Activated CD4-positive, alpha-beta T cell treated with anti-CD3 and anti-CD28 coated beads for 36 hours (primary cell): ENCODE data around the gene EDN3. TPM values are rescaled to one million over a fixed set of nuclear protein-coding genes. Genes with fewer than 3 reads are reported as not detected.

ENCODE experiments used
- ATAC-seq: fragments of 200-7000 bp; cut with Tn5 transposase; one replicate; pipeline ENCODE4 v1.10.0; 2021; ENCODE audit warnings: mild to moderate bottlenecking, moderate library complexity
- CTCF ChIA-PET: fragments of 350-600 bp; sonication (Branson Sonifier 250); formaldehyde crosslinking; loops from one replicate; lab custom pipeline; 2021; ENCODE audit warnings: antibody characterized with exemption; lab: Charles Lee
- POLR2A ChIA-PET: fragments of 350-600 bp; sonication (Branson Sonifier 250); formaldehyde crosslinking; loops from one replicate; lab custom pipeline; 2021; ENCODE audit warnings: antibody characterized with exemption, inconsistent platforms; lab: Charles Lee
- DNase-seq: peaks from one replicate; pipeline ENCODE4 v3.0.0-alpha.2; 2020
- H3K27ac Mint-ChIP-seq: one replicate; pipeline ENCODE4 v1.8.0; 2021; ENCODE audit warnings: mixed read lengths
- H3K27me3 Mint-ChIP-seq: one replicate; pipeline ENCODE4 v1.8.0; 2021; ENCODE audit warnings: mixed read lengths
- H3K36me3 Mint-ChIP-seq: one replicate; pipeline ENCODE4 v1.8.0; 2021; ENCODE audit warnings: low read depth, mixed read lengths
- H3K4me1 Mint-ChIP-seq: one replicate; pipeline ENCODE4 v1.8.0; 2021; ENCODE audit warnings: mixed read lengths
- H3K4me3 Mint-ChIP-seq: one replicate; pipeline ENCODE4 v1.8.0; 2021; ENCODE audit warnings: mild to moderate bottlenecking, moderate library complexity, mixed read lengths
- H3K9me3 Mint-ChIP-seq: one replicate; pipeline ENCODE4 v1.8.0; 2021; ENCODE audit warnings: low read depth, mixed read lengths
- intact Hi-C, 2 experiments: fragments of 100-400 bp; cut with DNase I in 1 of 2; cut with micrococcal nuclease in 1 of 2; formaldehyde crosslinking; loops; one replicate each; pipeline versions ENCODE4 v1.14.2 to v1.15.1; 2022 to 2024; cut with DNase I, micrococcal nuclease
- total RNA-seq, 2 experiments: library from RNA; stranded (reverse); gene quantifications; one replicate each; pipeline ENCODE4 v1.2.3, GENCODE V29; 2021

The EDN3 gene
- total RNA-seq, 2 experiments from 2014 or later, result 0.11 TPM; not detected in 1

DNA sequence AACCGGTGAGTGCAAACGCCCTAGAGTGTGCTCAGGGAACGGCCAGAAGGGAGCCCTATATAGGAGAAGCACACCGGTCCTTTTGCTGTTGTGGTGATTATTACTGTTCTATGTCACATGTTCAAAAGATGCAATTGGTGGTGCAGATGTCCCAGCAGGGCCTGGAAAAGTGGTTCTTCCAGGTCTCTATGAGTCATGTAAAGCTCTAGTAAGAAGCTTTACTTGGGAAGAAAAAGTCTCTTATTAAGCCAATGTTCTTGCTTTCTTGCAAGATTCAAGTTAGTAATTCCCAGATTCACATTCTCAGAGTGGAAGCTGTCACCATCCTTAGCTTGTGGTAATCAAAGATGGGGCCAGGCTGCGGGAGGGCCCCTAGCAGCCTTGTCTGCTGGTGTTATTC is 23.3 kb downstream of the EDN3 start:
- intact Hi-C loops, result no loop called here
- H3K27ac Mint-ChIP-seq, result no peak overlapping the region

DNA sequence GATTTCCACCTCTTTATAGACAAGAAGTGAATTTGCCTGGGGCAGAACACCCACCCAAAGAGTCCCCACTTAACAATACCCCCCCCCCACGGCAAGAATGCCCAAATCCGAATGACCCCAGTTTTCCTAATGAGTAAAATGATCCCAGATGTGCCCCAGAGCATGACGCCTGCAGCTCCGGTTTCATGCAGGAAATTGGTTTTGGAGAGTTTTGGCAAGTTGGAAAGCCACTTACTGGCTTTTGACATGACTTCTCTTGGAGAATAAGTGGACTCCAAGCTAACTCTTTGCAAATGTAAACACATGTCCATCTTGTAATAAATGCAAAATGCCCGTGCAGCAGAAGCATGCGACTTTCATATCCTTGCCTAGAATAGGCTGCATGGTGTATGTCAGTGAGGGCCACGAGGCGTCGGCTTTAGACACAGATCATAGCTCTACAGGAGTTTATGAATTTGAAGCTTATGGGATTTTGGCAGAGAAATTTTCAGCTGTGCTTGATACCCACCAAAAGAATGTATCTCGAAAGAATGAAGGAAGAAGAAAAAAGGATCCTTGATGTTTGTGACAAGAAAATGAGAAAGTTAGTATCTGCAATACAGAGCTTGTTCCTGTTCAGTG is 24.2 kb downstream of the EDN3 start:
- Mint-ChIP-seq H3K4me1 (no peaks in the 10 kb centered on the region), H3K27me3 (no peaks in the 10 kb centered on the region), H3K4me3 (no peak overlapping the region), H3K9me3 (no peaks in the 10 kb centered on the region), H3K36me3 (no peaks in the 10 kb centered on the region), H3K27ac (no peak overlapping the region)
- ChIA-PET POLR2A (no interaction called here), CTCF (no interaction called here)
- intact Hi-C loops, result no loop called here
- DNase-seq, result no peak
- ATAC-seq, result no peak

More for the DNA sequence above, 23.3 kb downstream of the EDN3 start:
- ChIA-PET POLR2A (interaction anchor here (0.6 kb wide), 1 partner anchor 292 kb away, joined by 3 read pairs; no protein-coding TSS in a partner anchor), CTCF (interaction anchor here (0.8 to 1.1 kb wide), 2 partner anchors 41 to 80 kb away, joined by 3 to 4 read pairs; no protein-coding TSS in a partner anchor)
- ATAC-seq (no peak), DNase-seq (no peak)
- H3K4me1 Mint-ChIP-seq, result no peaks in the 10 kb centered on the region
- no peaks in the 10 kb centered on the region for H3K36me3 Mint-ChIP-seq
- no peaks in the 10 kb centered on the region for H3K9me3 Mint-ChIP-seq
- no peak overlapping the region for H3K4me3 Mint-ChIP-seq
- H3K27me3 Mint-ChIP-seq, result no peaks in the 10 kb centered on the region

DNA sequence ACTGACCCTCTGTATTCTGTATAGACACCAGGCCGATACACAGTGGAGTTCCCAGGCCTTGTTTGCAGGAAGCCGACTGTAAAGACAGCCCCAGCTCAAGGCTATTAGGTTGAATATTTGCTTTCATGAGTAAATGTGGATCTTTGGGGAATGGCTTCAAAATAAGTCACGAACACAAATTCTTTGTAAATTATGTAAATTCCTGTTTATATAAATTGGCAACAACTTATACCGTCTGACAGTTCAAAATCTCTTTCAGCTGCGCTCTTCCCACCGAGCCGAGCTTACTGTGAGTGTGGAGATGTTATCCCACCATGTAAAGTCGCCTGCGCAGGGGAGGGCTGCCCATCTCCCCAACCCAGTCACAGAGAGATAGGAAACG is 24.7 kb downstream of the EDN3 start:
- H3K36me3 Mint-ChIP-seq, result no peaks in the 10 kb centered on the region
- H3K4me3 Mint-ChIP-seq, result no peak overlapping the region
- POLR2A ChIA-PET, result no interaction called here
- H3K27ac Mint-ChIP-seq, result no peak overlapping the region
- no peaks in the 10 kb centered on the region for H3K27me3 Mint-ChIP-seq
- intact Hi-C loops, result no loop called here
- H3K4me1 Mint-ChIP-seq, result no peaks in the 10 kb centered on the region
- no peaks in the 10 kb centered on the region for H3K9me3 Mint-ChIP-seq
- ATAC-seq (no peak), DNase-seq (no peak)
- CTCF ChIA-PET, result interaction anchor here (0.7 kb wide), 1 partner anchor 1543 kb away, joined by 3 read pairs; no protein-coding TSS in a partner anchor

- CTCF ChIA-PET, result no interaction called here
Measured at GRCh38 chr20:59326188-59326587, 25.8 kb downstream of the EDN3 start.

GRCh38 chr20:59328071-59328470 is 27.7 kb downstream of the EDN3 start:
- CTCF ChIA-PET, result no interaction called here
- POLR2A ChIA-PET, result no interaction called here
- no peaks in the 10 kb centered on the region for H3K36me3 Mint-ChIP-seq

More at GRCh38 chr20:59326188-59326587, 25.8 kb downstream of the EDN3 start:
- intact Hi-C loops, result no loop called here
- Mint-ChIP-seq H3K4me3 (no peak overlapping the region), H3K9me3 (no peaks in the 10 kb centered on the region), H3K27ac (no peak overlapping the region), H3K27me3 (no peaks in the 10 kb centered on the region), H3K4me1 (no peaks in the 10 kb centered on the region), H3K36me3 (no peaks in the 10 kb centered on the region)
- DNase-seq (no peak), ATAC-seq (no peak)
- POLR2A ChIA-PET, result no interaction called here

GRCh38 chr20:59331721-59332329 is 31.4 kb downstream of the EDN3 start:
- intact Hi-C loops, result no loop called here
- ChIA-PET CTCF (interaction anchor here (0.7 kb wide), 1 partner anchor 72 kb away, joined by 5 read pairs; no protein-coding TSS in a partner anchor), POLR2A (no interaction called here)
- no peaks in the 10 kb centered on the region for H3K27me3 Mint-ChIP-seq
- H3K4me3 Mint-ChIP-seq, result no peak overlapping the region
- H3K4me1 Mint-ChIP-seq, result no peaks in the 10 kb centered on the region
- ATAC-seq, result no peak
- DNase-seq, result no peak
- H3K36me3 Mint-ChIP-seq, result no peaks in the 10 kb centered on the region
- no peaks in the 10 kb centered on the region for H3K9me3 Mint-ChIP-seq
- H3K27ac Mint-ChIP-seq, result no peak overlapping the region

More at GRCh38 chr20:59328071-59328470, 27.7 kb downstream of the EDN3 start:
- no peaks in the 10 kb centered on the region for H3K9me3 Mint-ChIP-seq
- no peaks in the 10 kb centered on the region for H3K27me3 Mint-ChIP-seq
- ATAC-seq (no peak), DNase-seq (no peak)
- intact Hi-C loops, result no loop called here
- no peak overlapping the region for H3K27ac Mint-ChIP-seq
- H3K4me3 Mint-ChIP-seq, result no peak overlapping the region
- H3K4me1 Mint-ChIP-seq, result no peaks in the 10 kb centered on the region

DNA sequence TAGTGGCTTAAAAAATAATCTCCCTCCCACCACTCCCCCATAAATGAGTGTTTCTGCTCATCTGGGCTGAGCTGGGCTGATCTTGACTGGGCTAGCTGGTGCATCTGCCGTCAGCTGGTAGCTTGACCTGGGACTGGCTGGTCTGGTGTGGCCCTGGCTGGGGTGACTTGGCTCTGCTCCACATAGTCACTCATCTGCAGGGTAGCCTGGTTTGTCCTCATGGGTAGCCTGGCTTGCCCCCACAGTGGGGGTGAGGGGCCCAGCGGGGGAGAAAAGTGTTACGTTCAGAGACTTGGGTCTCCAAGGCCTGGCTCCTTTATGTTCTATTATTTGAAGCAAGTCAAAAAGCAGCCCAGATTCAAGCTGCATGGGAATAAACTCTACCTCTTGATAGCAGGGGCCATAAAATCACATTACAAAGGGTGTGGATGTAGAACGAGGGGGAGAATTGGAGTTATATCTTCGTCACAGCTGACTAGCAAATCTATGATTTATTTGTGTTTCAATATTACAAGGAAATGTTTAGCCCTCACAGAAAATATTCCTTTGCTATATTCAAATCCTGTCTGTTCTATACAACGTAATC is 32.9 kb downstream of the EDN3 start:
- ATAC-seq (no peak), DNase-seq (no peak)
- H3K27me3 Mint-ChIP-seq, result no peaks in the 10 kb centered on the region
- H3K4me1 Mint-ChIP-seq, result no peaks in the 10 kb centered on the region
- H3K36me3 Mint-ChIP-seq, result no peaks in the 10 kb centered on the region
- H3K9me3 Mint-ChIP-seq, result no peaks in the 10 kb centered on the region
- intact Hi-C loops, result no loop called here
- no peak overlapping the region for H3K4me3 Mint-ChIP-seq
- ChIA-PET CTCF (no interaction called here), POLR2A (no interaction called here)
- no peak overlapping the region for H3K27ac Mint-ChIP-seq

DNA sequence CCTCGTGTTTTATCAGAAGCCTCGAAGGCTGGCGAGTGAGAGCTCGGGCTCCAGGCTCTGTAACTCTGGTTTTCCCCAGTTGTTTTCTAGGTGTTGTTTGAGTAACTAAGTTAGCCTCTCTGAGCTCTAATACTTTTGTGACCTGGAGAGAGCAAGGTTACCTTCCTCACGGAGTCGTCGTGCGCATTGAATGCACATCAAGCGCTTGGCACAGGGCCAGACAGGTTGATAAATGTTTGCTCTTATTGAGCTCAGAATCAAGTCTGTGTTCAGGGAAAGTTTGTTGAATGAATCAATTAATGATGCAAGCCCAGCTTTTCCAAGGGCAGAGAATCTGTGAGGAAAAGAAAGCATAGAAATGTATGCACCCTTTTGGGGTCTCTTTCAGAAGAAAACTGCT is 33.5 kb downstream of the EDN3 start:
- H3K36me3 Mint-ChIP-seq, result no peaks in the 10 kb centered on the region
- DNase-seq (no peak), ATAC-seq (no peak)
- no peaks in the 10 kb centered on the region for H3K9me3 Mint-ChIP-seq
- no peak overlapping the region for H3K4me3 Mint-ChIP-seq
- no peaks in the 10 kb centered on the region for H3K27me3 Mint-ChIP-seq
- POLR2A ChIA-PET, result no interaction called here
- intact Hi-C loops, result no loop called here
- H3K27ac Mint-ChIP-seq, result no peak overlapping the region
- no peaks in the 10 kb centered on the region for H3K4me1 Mint-ChIP-seq
- CTCF ChIA-PET, result interaction anchor here (0.6 to 0.8 kb wide), 2 partner anchors 113 to 836 kb away, joined by 3 read pairs; no protein-coding TSS in a partner anchor

- no peak overlapping the region for H3K27ac Mint-ChIP-seq
- no peak for DNase-seq
- no peaks in the 10 kb centered on the region for H3K27me3 Mint-ChIP-seq
- H3K9me3 Mint-ChIP-seq, result no peaks in the 10 kb centered on the region
- ChIA-PET POLR2A (no interaction called here), CTCF (interaction anchor here (0.6 to 0.8 kb wide), 2 partner anchors 113 to 836 kb away, joined by 3 read pairs; no protein-coding TSS in a partner anchor)
- H3K36me3 Mint-ChIP-seq, result no peaks in the 10 kb centered on the region
- no peaks in the 10 kb centered on the region for H3K4me1 Mint-ChIP-seq
- no peak overlapping the region for H3K4me3 Mint-ChIP-seq
- intact Hi-C loops, result no loop called here
- ATAC-seq, result no peak
Measured at GRCh38 chr20:59334651-59335300, 34.4 kb downstream of the EDN3 start.

- Mint-ChIP-seq H3K9me3 (no peaks in the 10 kb centered on the region), H3K36me3 (no peaks in the 10 kb centered on the region), H3K4me3 (no peak overlapping the region), H3K4me1 (no peaks in the 10 kb centered on the region), H3K27me3 (no peaks in the 10 kb centered on the region), H3K27ac (no peak overlapping the region)
- ChIA-PET CTCF (no interaction called here), POLR2A (no interaction called here)
- DNase-seq, result no peak
- ATAC-seq, result no peak
- intact Hi-C loops, result no loop called here
Measured at GRCh38 chr20:59335377-59335776, 35.0 kb downstream of the EDN3 start.

DNA sequence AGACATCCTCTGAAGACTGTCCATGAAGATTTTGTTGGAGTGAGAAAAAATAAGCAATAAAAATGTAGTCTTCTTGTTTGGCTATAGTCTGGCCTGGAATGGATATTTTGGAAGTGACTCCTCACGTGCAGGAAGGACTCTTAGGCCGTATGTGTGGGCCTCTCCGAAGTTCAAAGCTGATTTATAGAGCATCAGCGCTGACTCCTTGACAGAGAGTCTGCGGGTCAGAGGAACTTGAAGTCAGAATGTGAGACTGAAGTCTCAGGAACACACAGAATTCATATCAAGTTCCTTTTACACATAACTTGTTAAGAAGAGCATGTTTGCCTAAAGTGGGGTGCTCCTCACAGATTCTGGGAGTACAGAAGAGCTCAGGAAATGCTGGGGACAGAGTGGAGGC is 36.1 kb downstream of the EDN3 start:
- DNase-seq, result no peak
- intact Hi-C loops, result no loop called here
- ChIA-PET CTCF (interaction anchor here (0.6 to 0.8 kb wide), 2 partner anchors 64 to 138 kb away, joined by 3 read pairs; no protein-coding TSS in a partner anchor), POLR2A (no interaction called here)
- no peak for ATAC-seq
- H3K9me3 Mint-ChIP-seq, result no peaks in the 10 kb centered on the region
- no peaks in the 10 kb centered on the region for H3K4me1 Mint-ChIP-seq
- no peak overlapping the region for H3K4me3 Mint-ChIP-seq
- H3K27me3 Mint-ChIP-seq, result no peaks in the 10 kb centered on the region
- no peak overlapping the region for H3K27ac Mint-ChIP-seq
- no peaks in the 10 kb centered on the region for H3K36me3 Mint-ChIP-seq
